ENCODE measurements around the gene ADRB2. TPM values are rescaled to one million over a fixed set of nuclear protein-coding genes. Genes with fewer than 3 reads are reported as not detected.
A peak's percentile ranks its signal among the peaks of the same experiment; 100 is the strongest.

Gene ADRB2
- 0.26 TPM in 2 replicates for total RNA-seq (2021)
- long read RNA-seq, partial matches to known transcripts = 0 of 3 reads
- long read RNA-seq, other reads (novel, unspliced or antisense) = 0 of 3 reads

DNA sequence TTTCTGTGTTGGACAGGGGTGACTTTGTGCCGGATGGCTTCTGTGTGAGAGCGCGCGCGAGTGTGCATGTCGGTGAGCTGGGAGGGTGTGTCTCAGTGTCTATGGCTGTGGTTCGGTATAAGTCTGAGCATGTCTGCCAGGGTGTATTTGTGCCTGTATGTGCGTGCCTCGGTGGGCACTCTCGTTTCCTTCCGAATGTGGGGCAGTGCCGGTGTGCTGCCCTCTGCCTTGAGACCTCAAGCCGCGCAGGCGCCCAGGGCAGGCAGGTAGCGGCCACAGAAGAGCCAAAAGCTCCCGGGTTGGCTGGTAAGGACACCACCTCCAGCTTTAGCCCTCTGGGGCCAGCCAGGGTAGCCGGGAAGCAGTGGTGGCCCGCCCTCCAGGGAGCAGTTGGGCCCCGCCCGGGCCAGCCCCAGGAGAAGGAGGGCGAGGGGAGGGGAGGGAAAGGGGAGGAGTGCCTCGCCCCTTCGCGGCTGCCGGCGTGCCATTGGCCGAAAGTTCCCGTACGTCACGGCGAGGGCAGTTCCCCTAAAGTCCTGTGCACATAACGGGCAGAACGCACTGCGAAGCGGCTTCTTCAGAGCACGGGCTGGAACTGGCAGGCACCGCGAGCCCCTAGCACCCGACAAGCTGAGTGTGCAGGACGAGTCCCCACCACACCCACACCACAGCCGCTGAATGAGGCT lies at the start of gene ADRB2:
ADRB2 (plus strand) TSS at position 559 of the 686 bp plus-strand sequence. CDS start 221 bp downstream, outside the sequence.
- no peak within 1 kb of the TSS for H3K4ac ChIP-seq (ENCODE audit: low read depth, low read length)
- Mint-ChIP-seq H3K9me3 (no peaks in the 10 kb centered on the region), H3K4me3 (peak within 1 kb of the TSS; percentile 84 to 88), H3K27me3 (ENCODE audit: low read depth) (peaks cover 49% of the 10 kb centered on the region), H3K27ac (peak within 1 kb of the TSS in 1 of 3 experiments; percentile 77; a peak in 1 of 7 replicates), H3K4me1 (peaks cover 27 to 36% of the 10 kb centered on the region in 2 experiments), H3K36me3 (ENCODE audit: insufficient read depth in 1 of 3, low read depth in 3 of 3) (no peaks in the 10 kb centered on the region)
- H2BK20ac ChIP-seq (ENCODE audit: low read depth, low read length, poor library complexity, severe bottlenecking) = no peak within 1 kb of the TSS
- no CpG with 5 or more reads among the region's 42 CpGs for WGBS (ENCODE audit: extremely low coverage, insufficient read length, low lambda C conversion rate)
- H2AK5ac ChIP-seq (ENCODE audit: insufficient read length, low read length) = no peak within 1 kb of the TSS
- no peak within 1 kb of the TSS for H4K8ac ChIP-seq (replicated peaks; ENCODE audit: insufficient read length, low read depth, low read length)
- H3K23ac ChIP-seq (ENCODE audit: insufficient read length, low read depth, low read length) = no peak within 1 kb of the TSS
- H2BK12ac ChIP-seq (ENCODE audit: insufficient read length, low read depth, low read length) = no peak within 1 kb of the TSS
- H2BK5ac ChIP-seq (ENCODE audit: insufficient read length, low read length) = no peak within 1 kb of the TSS
- no peaks in the 10 kb centered on the region for H4K20me1 ChIP-seq (ENCODE audit: control insufficient read depth, insufficient read depth, insufficient read length)
- H3K9me3 ChIP-seq (ENCODE audit: control insufficient read depth, low read depth, low read length) = no peaks in the 10 kb centered on the region
- peak; percentile 98 for DNase-seq
- H3K18ac ChIP-seq (ENCODE audit: insufficient read length, low read depth, low read length) = no peak within 1 kb of the TSS
- no peak within 1 kb of the TSS for H2AFZ ChIP-seq (ENCODE audit: low read length)
- TF ChIP-seq, protein P1, sequence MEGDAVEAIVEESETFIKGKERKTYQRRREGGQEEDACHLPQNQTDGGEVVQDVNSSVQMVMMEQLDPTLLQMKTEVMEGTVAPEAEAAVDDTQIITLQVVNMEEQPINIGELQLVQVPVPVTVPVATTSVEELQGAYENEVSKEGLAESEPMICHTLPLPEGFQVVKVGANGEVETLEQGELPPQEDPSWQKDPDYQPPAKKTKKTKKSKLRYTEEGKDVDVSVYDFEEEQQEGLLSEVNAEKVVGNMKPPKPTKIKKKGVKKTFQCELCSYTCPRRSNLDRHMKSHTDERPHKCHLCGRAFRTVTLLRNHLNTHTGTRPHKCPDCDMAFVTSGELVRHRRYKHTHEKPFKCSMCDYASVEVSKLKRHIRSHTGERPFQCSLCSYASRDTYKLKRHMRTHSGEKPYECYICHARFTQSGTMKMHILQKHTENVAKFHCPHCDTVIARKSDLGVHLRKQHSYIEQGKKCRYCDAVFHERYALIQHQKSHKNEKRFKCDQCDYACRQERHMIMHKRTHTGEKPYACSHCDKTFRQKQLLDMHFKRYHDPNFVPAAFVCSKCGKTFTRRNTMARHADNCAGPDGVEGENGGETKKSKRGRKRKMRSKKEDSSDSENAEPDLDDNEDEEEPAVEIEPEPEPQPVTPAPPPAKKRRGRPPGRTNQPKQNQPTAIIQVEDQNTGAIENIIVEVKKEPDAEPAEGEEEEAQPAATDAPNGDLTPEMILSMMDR (conservative IDR thresholded peaks at IDR 0.05) = no peak
- H3K9ac ChIP-seq (ENCODE audit: extremely low read depth, insufficient read length, low read length) = no peak within 1 kb of the TSS
- no peak within 1 kb of the TSS for H2BK120ac ChIP-seq (ENCODE audit: low read depth, low read length, poor library complexity, severe bottlenecking)
- H3K4me1 ChIP-seq (ENCODE audit: insufficient read depth, low read length) = no peaks in the 10 kb centered on the region
- H3T11ph ChIP-seq (ENCODE audit: low read length) = no peak within 1 kb of the TSS
- H2BK15ac ChIP-seq (ENCODE audit: low read depth, low read length) = no peak within 1 kb of the TSS
- no peak within 1 kb of the TSS for H3K14ac ChIP-seq (ENCODE audit: insufficient read depth, low read length)
- no peak within 1 kb of the TSS for H4K91ac ChIP-seq (ENCODE audit: insufficient read length, low read depth, low read length)
- H3K79me1 ChIP-seq (ENCODE audit: insufficient read depth, low read depth, low read length, poor library complexity, severe bottlenecking) = no peaks in the 10 kb centered on the region
- no peak within 1 kb of the TSS for H3K27ac ChIP-seq (ENCODE audit: insufficient read length, low read depth, low read length)
- peaks cover 4% of the 10 kb centered on the region; the same call in 1 of the 2 replicates for H3K27me3 ChIP-seq (ENCODE audit: insufficient read depth, low read length)
- no peak within 1 kb of the TSS for H3K56ac ChIP-seq (ENCODE audit: insufficient read length, low read depth, low read length)
- no peaks in the 10 kb centered on the region for H3K23me2 ChIP-seq (ENCODE audit: insufficient read length, low read depth, low read length, poor library complexity, severe bottlenecking)
- no peaks in the 10 kb centered on the region for H3K79me2 ChIP-seq (ENCODE audit: insufficient read depth, low read length)
- no peak within 1 kb of the TSS for H4K5ac ChIP-seq (ENCODE audit: insufficient read length, low read depth, low read length)
- H3K4me2 ChIP-seq (ENCODE audit: insufficient read depth, insufficient read length, low read length) = peak within 1 kb of the TSS; percentile 64

Measured in H9 (cell line).